WTC11 (cell line): ENCODE measurements around the gene TMEM185B. TPM values are rescaled to one million over a fixed set of nuclear protein-coding genes. Genes with fewer than 3 reads are reported as not detected.

Source experiments
- ATAC-seq: fragments of 200-7000 bp; cut with Tn5 transposase; 2 replicates; pipeline ENCODE4 v1.10.0; 2021; ENCODE audit warnings: mild to moderate bottlenecking, moderate library complexity
- CTCF ChIA-PET: fragments of 300-600 bp; sonication (Branson Sonifier 250); formaldehyde crosslinking; loops from one replicate; lab custom pipeline; 2021; ENCODE audit warnings: antibody characterized with exemption; lab: Charles Lee
- POLR2A ChIA-PET: fragments of 350-600 bp; sonication (Branson Sonifier 250); formaldehyde crosslinking; loops from one replicate; lab custom pipeline; 2021; ENCODE audit warnings: antibody characterized with exemption; lab: Charles Lee
- DNase-seq: peaks from one replicate; pipeline ENCODE4 v3.0.0; 2021; ENCODE audit warnings: low spot score
- H3K27ac Mint-ChIP-seq: 2 replicates; pipeline ENCODE4 v1.8.0; 2021; ENCODE audit warnings: mixed read lengths
- H3K27me3 Mint-ChIP-seq: 2 replicates; pipeline ENCODE4 v1.8.0; 2021; ENCODE audit warnings: low read depth, mild to moderate bottlenecking, moderate library complexity, mixed read lengths
- H3K36me3 Mint-ChIP-seq: 2 replicates; pipeline ENCODE4 v1.8.0; 2021; ENCODE audit warnings: mixed read lengths
- H3K4me1 Mint-ChIP-seq: 2 replicates; pipeline ENCODE4 v1.8.0; 2022; ENCODE audit warnings: mixed read lengths
- H3K4me3 Mint-ChIP-seq: 2 replicates; pipeline ENCODE4 v1.8.0; 2021; ENCODE audit warnings: mild to moderate bottlenecking, moderate library complexity, mixed read lengths
- H3K9me3 Mint-ChIP-seq: 2 replicates; pipeline ENCODE4 v1.8.0; 2021; ENCODE audit warnings: mixed read lengths
- ARID4B ChIP-seq: sonication (generic); formaldehyde crosslinking; IDR thresholded peaks from 2 replicates; pipeline ENCODE4 v1.8.0; 2023; ENCODE audit warnings: missing genetic modification reagents, mild to moderate bottlenecking, borderline replicate concordance
- ATF3 ChIP-seq: sonication (generic); formaldehyde crosslinking; conservative IDR thresholded peaks from 2 replicates; pipeline ENCODE4 v1.8.1; 2022; ENCODE audit warnings: mild to moderate bottlenecking, missing genetic modification reagents
- CTCF ChIP-seq: fragments of 200-600 bp; IDR thresholded peaks from 2 replicates; pipeline ENCODE4 v1.8.0; 2022; ENCODE audit warnings: antibody characterized with exemption
- GRHL2 ChIP-seq: fragments of 250-450 bp; sonication (Bioruptor Pico); IDR thresholded peaks from 2 replicates; pipeline ENCODE4 v1.8.0; 2022; ENCODE audit warnings: mild to moderate bottlenecking, moderate library complexity; ENCODE audit not compliant: insufficient replicate concordance, severe bottlenecking
- JAZF1 ChIP-seq: fragments of 250-450 bp; sonication (Bioruptor Pico); IDR thresholded peaks from 2 replicates; pipeline ENCODE4 v1.9.0; 2021; ENCODE audit warnings: moderate library complexity, mild to moderate bottlenecking, inconsistent platforms
- MAX ChIP-seq: sonication (generic); formaldehyde crosslinking; IDR thresholded peaks from 2 replicates; pipeline ENCODE4 v1.8.0; 2022; ENCODE audit warnings: mild to moderate bottlenecking, missing genetic modification reagents
- MXD4 ChIP-seq: fragments of 250-450 bp; sonication (Bioruptor Pico); IDR thresholded peaks from 2 replicates; pipeline ENCODE4 v1.8.0; 2021; ENCODE audit warnings: mild to moderate bottlenecking, moderate library complexity, borderline replicate concordance
- NFE2L1 ChIP-seq: sonication (generic); formaldehyde crosslinking; IDR thresholded peaks from 2 replicates; pipeline ENCODE4 v1.8.1; 2023; ENCODE audit warnings: missing genetic modification reagents
- PRRX2 ChIP-seq: fragments of 250-450 bp; sonication (Bioruptor Pico); IDR thresholded peaks from 2 replicates; pipeline ENCODE4 v1.8.0; 2021; ENCODE audit warnings: mild to moderate bottlenecking
- TEAD1 ChIP-seq: sonication (generic); formaldehyde crosslinking; IDR thresholded peaks from 2 replicates; pipeline ENCODE4 v1.8.0; 2022; ENCODE audit warnings: mild to moderate bottlenecking, missing genetic modification reagents
- USF2 ChIP-seq: sonication (generic); formaldehyde crosslinking; IDR thresholded peaks from 2 replicates; pipeline ENCODE4 v1.8.1; 2023; ENCODE audit warnings: mild to moderate bottlenecking, missing genetic modification reagents, moderate library complexity
- ZNF396 ChIP-seq: fragments of 250-450 bp; sonication (Bioruptor Pico); IDR thresholded peaks from 2 replicates; pipeline ENCODE4 v1.8.0; 2021; ENCODE audit warnings: mild to moderate bottlenecking, moderate library complexity, borderline replicate concordance
- ZNF416 ChIP-seq: fragments of 250-450 bp; sonication (Bioruptor Pico); IDR thresholded peaks from 2 replicates; pipeline ENCODE4 v1.9.0; 2021; ENCODE audit warnings: mild to moderate bottlenecking, inconsistent platforms
- ZSCAN18 ChIP-seq: fragments of 250-450 bp; sonication (Bioruptor Pico); IDR thresholded peaks from 2 replicates; pipeline ENCODE4 v2.1.2; 2022; ENCODE audit warnings: mild to moderate bottlenecking, moderate library complexity
- total RNA-seq: library from RNA; stranded (reverse); gene quantifications from 3 replicates; pipeline ENCODE4 v1.2.3, GENCODE V29; 2021

Gene TMEM185B
- total RNA-seq, 1 experiment from 2014 or later = 9.9 TPM

GRCh38 chr2:120220756-120221155 lies 2.4 kb downstream of the TMEM185B start:
- CTCF ChIA-PET = no interaction called here
- Mint-ChIP-seq H3K36me3 (peaks cover 22% of the 10 kb centered on the region), H3K4me1 (peaks cover 15% of the 10 kb centered on the region), H3K9me3 (peaks cover 11% of the 10 kb centered on the region), H3K27me3 (peaks cover 41% of the 10 kb centered on the region), H3K4me3 (no peak overlapping the region), H3K27ac (no peak overlapping the region)
- no peak for TF ChIP-seq MXD4 (CRISPR knock-in tag)
- TF ChIP-seq USF2 = no peak
- no peak for TF ChIP-seq ZNF416 (CRISPR knock-in tag)
- TF ChIP-seq JAZF1 (CRISPR knock-in tag) = no peak
- TF ChIP-seq ATF3 (CRISPR knock-in tag) = no peak
- TF ChIP-seq GRHL2 = no peak
- TF ChIP-seq CTCF = no peak
- no peak for TF ChIP-seq MAX (CRISPR knock-in tag)
- ATAC-seq (no peak), DNase-seq (no peak)
- POLR2A ChIA-PET = no interaction called here

- ChIA-PET POLR2A (no interaction called here), CTCF (interaction anchor here (0.9 to 1.4 kb wide), 3 partner anchors 14 to 94 kb away, joined by 3 to 4 read pairs (median 3); partner anchors contain the start of gene RALB)
- peaks cover 15% of the 10 kb centered on the region for H3K4me1 Mint-ChIP-seq
- no peak overlapping the region for H3K4me3 Mint-ChIP-seq
- H3K9me3 Mint-ChIP-seq = peaks cover 11% of the 10 kb centered on the region
- ATAC-seq (no peak), DNase-seq (no peak)
- H3K27me3 Mint-ChIP-seq = peaks cover 31% of the 10 kb centered on the region
- H3K36me3 Mint-ChIP-seq = peaks cover 22% of the 10 kb centered on the region
- H3K27ac Mint-ChIP-seq = no peak overlapping the region
- TF ChIP-seq NFE2L1 (CRISPR knock-in tag) (no peak), PRRX2 (CRISPR knock-in tag) (no peak), ZSCAN18 (no peak), TEAD1 (CRISPR knock-in tag) (no peak), ARID4B (CRISPR knock-in tag) (no peak)
- TF ChIP-seq, all 79 proteins: peak for 0
Observed at GRCh38 chr2:120219766-120220165, 3.4 kb downstream of the TMEM185B start.

GRCh38 chr2:120219291-120219690 lies 3.9 kb downstream of the TMEM185B start:
- DNase-seq (no peak), ATAC-seq (no peak)
- CTCF ChIA-PET = interaction anchor here (0.7 to 1.4 kb wide), 4 partner anchors 13 to 94 kb away, joined by 3 to 4 read pairs (median 3); partner anchors contain the start of gene RALB
- Mint-ChIP-seq H3K9me3 (peaks cover 11% of the 10 kb centered on the region), H3K27ac (no peak overlapping the region), H3K4me3 (no peak overlapping the region), H3K4me1 (peaks cover 15% of the 10 kb centered on the region), H3K27me3 (peaks cover 27% of the 10 kb centered on the region)
- POLR2A ChIA-PET = no interaction called here
- no peak for TF ChIP-seq ZNF396 (CRISPR knock-in tag)
- TF ChIP-seq, all 79 proteins: peak for 0
- peaks cover 22% of the 10 kb centered on the region for H3K36me3 Mint-ChIP-seq
